Measurements from ENCODE around the gene NCBP3. TPM values are rescaled to one million over a fixed set of nuclear protein-coding genes. Genes with fewer than 3 reads are reported as not detected.

NCBP3 gene
- total RNA-seq, 1 donor from 2014 or later, result 45.8 TPM

GRCh38 chr17:3798273-3799180 lies 47.5 kb downstream of the NCBP3 start:
- H3K27ac Mint-ChIP-seq (ENCODE audit: unreplicated experiment), result no peak overlapping the region
- H3K9me3 Mint-ChIP-seq (ENCODE audit: unreplicated experiment), result no peaks in the 10 kb centered on the region
- peaks cover 13% of the 10 kb centered on the region for H3K4me1 Mint-ChIP-seq (ENCODE audit: unreplicated experiment)
- H3K4me3 Mint-ChIP-seq (ENCODE audit: unreplicated experiment), result no peak overlapping the region
- no peaks in the 10 kb centered on the region for H3K27me3 Mint-ChIP-seq (ENCODE audit: unreplicated experiment)
- no peak for DNase-seq (ENCODE audit: extremely low spot score, unreplicated experiment)
- H3K36me3 Mint-ChIP-seq (ENCODE audit: unreplicated experiment), result peaks cover 7% of the 10 kb centered on the region
- TF ChIP-seq CTCF (IDR thresholded peaks at IDR 0.05), result no peak

GRCh38 chr17:3796822-3797170 lies 49.2 kb downstream of the NCBP3 start:
- H3K27me3 Mint-ChIP-seq (ENCODE audit: unreplicated experiment), result no peaks in the 10 kb centered on the region
- H3K4me1 Mint-ChIP-seq (ENCODE audit: unreplicated experiment), result peaks cover 14% of the 10 kb centered on the region
- H3K9me3 Mint-ChIP-seq (ENCODE audit: unreplicated experiment), result no peaks in the 10 kb centered on the region
- H3K36me3 Mint-ChIP-seq (ENCODE audit: unreplicated experiment), result no peaks in the 10 kb centered on the region
- H3K27ac Mint-ChIP-seq (ENCODE audit: unreplicated experiment), result no peak overlapping the region
- DNase-seq (ENCODE audit: extremely low spot score, unreplicated experiment), result no peak
- H3K4me3 Mint-ChIP-seq (ENCODE audit: unreplicated experiment), result no peak overlapping the region
- TF ChIP-seq CTCF (IDR thresholded peaks at IDR 0.05), result no peak

- Mint-ChIP-seq H3K4me3 (ENCODE audit: unreplicated experiment) (no peak overlapping the region), H3K9me3 (ENCODE audit: unreplicated experiment) (no peaks in the 10 kb centered on the region), H3K4me1 (ENCODE audit: unreplicated experiment) (peaks cover 17% of the 10 kb centered on the region), H3K36me3 (ENCODE audit: unreplicated experiment) (no peaks in the 10 kb centered on the region), H3K27me3 (ENCODE audit: unreplicated experiment) (no peaks in the 10 kb centered on the region), H3K27ac (ENCODE audit: unreplicated experiment) (no peak overlapping the region)
- DNase-seq (ENCODE audit: extremely low spot score, unreplicated experiment), result no peak
- no peak for TF ChIP-seq CTCF (IDR thresholded peaks at IDR 0.05)
These were observed 49.8 kb downstream of the NCBP3 start for GRCh38 chr17:3796110-3796821.

- Mint-ChIP-seq H3K4me3 (ENCODE audit: unreplicated experiment) (no peak overlapping the region), H3K9me3 (ENCODE audit: unreplicated experiment) (no peaks in the 10 kb centered on the region), H3K4me1 (ENCODE audit: unreplicated experiment) (peaks cover 13% of the 10 kb centered on the region), H3K27me3 (ENCODE audit: unreplicated experiment) (no peaks in the 10 kb centered on the region), H3K27ac (ENCODE audit: unreplicated experiment) (no peak overlapping the region), H3K36me3 (ENCODE audit: unreplicated experiment) (no peaks in the 10 kb centered on the region)
- DNase-seq (ENCODE audit: extremely low spot score, unreplicated experiment), result no peak
- no peak for TF ChIP-seq CTCF (IDR thresholded peaks at IDR 0.05)
These were observed 50.5 kb downstream of the NCBP3 start for GRCh38 chr17:3795390-3796102.

Data from osteocyte (in vitro differentiated cells).